ENCODE data around the gene MAN1B1.
"Not testable (repeated sequence)": the region's sequence is repeated elsewhere in the genome, so short reads cannot be mapped to it uniquely, and the experiment has no call there.

MAN1B1 gene

DNA sequence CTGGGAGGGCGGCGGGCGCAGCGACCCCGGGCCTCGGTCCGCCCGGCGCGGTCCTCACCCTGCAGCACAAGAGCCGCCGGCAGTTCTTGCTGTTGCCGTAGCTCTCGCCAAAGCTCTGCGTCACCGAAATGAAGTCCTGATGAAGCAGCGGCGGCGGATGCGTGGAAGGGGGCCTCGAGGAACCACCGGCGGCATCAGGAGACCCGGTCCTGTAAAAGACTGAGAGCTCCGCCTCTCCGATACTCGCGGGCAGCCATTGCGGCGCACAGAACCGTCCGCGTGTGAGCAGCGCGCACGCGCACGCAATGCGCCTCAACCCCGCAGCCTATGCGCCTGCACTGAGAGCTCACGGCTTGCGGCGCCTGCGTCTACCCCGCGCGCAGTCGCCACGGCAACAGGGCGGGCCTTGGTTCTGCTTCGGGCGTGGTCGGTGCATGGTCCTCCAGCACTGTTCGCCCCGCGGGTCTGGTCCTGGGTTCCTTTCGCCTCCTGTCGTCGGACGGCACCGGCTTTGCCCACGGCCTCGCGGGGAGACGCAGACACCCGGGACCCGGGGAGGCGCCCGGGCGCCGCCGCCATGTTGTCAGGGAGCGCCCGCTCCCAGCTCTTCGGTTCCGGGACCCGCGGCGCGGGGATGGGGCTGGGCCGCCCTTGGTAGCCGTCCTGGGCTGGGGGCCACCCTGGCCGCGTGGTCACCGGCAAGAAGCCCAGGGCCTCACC is 42.8 kb downstream of the MAN1B1 start:
- DNase-seq = peak; percentile 87

DNA sequence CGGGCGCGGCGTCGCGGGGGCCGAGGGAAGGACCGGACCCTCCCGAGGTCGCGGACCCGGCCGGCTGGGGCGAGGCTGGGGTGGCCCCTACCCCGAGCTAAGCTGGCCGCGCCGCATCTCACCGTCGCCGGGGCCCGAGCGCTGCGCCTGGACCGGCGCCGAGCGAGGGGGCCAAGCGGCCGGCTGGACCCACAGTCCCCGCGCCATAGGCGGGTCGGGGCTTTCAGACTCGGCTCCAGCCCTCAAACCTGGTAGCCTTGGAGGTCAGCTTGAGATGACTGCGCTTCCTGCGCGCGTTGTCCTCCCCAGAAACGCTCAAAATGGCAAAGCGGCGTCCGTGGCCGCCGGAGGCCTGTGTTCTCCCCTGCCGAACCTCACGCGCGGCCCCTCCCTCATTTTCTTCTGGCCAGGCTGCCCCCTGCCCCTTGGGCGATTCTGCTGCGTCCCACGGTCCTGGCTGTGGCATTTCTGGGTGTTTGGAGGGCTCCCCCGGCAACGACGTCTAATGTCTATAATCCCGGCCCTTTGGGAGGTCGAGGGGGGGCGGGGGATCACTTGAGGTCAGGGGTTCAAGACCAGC is 43.5 kb downstream of the MAN1B1 start:
- no peak for DNase-seq

DNA sequence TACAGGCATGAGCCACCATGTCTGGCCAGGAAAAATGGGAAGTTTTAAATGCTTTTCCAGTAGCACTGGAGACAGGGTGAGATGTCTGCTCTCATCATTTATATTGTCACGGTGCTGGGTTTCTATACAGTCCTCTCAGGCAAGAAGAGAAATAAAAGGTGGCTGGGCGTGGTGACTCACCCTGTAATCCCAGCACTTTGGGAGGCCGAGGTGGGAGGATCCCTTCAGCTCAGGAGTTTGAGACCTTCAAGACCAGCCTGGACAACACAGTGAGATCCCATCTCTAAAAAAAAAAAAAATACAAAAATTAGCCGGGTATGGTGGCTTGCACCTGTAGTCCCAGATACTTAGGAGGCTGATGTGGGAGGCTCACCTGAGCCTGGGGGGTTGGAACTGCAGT is 47.4 kb downstream of the MAN1B1 start:
- DNase-seq = no peak

DNA sequence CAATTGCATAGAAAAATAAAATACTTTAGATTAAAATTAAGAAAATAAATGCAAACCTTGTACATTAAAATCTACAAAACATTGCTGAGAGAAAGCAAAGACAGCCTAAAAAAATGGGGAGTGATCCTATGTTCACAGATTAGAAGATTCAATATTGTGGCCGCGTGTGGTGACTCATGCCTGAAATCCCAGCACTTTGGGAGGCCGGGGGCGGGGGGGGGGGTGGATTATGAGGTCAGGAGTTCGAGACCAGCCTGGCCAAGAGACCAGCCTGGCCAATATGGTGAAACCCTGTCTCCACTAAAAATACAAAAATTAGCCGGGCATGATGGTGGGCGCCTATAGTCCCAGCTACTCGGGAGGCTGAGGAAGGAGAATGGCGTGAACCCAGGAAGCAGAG is 48.4 kb downstream of the MAN1B1 start:
- DNase-seq = not testable (repeated sequence)

DNA sequence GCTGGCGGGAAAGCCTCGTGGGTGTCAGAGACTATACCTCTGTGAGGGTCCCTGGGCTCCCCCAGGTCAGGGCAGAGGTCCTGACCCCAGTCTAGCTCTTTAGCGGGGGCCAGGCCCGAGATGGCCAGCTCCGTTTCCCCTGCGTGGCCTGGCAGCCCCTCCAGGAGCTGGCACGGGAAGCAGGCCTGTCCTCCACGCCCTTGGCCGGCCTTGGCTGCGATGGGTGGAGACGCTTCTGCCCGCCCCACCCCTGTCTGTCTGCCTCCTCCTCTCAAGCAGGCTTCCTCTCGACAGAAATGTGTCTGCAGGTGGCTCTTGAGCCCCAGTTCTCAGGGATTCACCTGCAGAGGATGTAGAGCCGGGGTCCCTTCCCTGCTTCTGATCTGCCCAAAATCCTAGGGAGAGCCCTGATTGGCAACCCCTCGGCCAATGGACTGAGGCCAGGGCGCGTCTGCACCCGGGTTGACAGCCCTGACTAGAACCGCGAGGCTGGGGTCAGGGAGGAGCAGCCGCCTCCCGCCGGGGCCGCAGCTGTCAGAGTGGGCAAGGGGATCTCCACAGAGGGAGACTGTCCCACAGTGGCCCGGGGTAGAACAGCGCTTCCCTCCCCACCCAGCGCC is 49.6 kb downstream of the MAN1B1 start:
- DNase-seq = no peak

DNA sequence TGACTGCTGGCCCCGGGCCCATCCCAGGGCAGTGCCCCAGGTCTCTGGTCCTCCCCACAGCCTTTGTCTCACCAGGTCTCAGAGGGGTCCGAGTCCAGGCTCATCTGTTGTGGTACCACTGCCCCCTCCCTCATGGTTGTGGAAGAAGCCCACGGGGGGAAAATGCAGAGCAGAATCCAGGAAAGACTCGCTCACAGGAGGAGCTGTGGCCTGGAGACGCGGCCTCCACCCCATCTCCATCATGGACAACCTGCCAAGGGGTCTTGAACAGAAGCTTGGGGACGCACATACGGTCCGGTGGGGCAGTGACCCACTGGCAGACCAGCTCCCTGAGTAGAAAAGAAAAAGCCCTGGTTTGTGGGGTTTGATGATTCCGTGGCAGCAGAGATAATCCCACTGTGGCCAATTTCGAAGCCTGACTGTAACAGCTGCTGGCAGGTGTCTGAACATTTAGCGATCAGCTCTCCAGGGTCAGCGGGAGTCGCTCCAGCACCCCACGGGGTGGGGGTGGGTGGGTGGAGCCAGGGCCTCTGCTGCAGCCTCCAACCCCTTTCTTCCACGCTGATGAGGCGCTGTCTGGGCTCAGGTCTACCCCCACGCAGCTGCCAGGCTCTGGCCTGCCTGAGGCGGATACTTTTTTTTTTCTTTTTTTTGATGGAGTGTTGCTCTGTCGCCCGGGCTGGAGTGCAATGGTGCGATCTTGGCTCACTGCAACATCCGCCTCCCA is 50.3 kb downstream of the MAN1B1 start:
- no peak for DNase-seq

DNA sequence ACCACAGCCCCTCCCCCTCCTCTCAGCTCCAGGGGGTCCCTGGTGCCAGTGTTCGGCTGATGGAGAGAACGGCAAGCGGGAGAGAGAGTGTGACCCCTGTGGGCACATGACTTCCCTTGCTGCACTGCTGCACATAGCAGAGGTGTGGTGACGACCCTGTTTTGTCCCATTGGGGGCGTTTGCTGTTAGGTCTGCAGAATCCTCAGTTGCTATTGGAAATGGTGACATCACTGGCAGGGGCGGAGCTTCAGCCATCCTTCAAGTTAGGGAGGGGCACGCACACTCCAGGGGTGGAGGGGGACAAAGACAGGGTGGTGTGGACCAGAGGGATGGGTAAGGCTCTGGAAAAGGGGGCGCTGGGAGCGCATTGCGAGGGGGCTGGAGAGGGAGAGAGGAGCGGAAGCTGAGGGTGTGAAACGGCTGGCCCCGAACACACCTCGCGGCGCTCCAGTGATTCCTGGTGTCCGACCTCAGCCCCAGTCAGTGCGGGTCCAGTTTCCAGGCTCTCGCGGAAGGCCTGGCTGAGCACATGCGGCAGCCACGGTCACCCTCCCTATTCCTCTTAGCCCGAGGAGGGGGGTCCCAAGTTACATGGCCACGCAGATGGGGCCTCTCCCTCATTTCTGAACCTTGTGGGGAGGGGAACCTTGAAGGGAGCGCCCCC is 51.4 kb downstream of the MAN1B1 start:
- no peak for DNase-seq

DNA sequence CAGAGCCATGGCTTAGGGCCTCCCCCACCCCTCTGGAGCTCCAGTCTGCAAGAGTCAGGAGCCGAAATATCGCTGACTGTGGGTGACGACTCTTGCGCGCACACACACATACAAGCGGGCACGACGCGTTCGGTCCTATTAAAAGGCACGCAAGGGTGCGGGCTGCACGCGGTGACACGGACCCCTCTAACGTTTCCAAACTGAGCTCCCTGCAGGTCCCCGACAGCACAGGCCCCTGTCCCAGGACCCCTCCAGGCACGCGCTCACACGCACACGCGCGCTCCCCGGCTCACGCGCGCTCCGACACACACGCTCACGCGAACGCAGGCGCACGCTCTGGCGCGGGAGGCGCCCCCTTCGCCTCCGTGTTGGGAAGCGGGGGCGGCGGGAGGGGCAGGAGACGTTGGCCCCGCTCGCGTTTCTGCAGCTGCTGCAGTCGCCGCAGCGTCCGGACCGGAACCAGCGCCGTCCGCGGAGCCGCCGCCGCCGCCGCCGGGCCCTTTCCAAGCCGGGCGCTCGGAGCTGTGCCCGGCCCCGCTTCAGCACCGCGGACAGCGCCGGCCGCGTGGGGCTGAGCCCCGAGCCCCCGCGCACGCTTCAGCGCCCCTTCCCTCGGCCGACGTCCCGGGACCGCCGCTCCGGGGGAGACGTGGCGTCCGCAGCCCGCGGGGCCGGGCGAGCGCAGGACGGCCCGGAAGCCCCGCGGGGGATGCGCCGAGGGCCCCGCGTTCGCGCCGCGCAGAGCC is 52.1 kb downstream of the MAN1B1 start, which contains the start of gene GRIN1:
Gene GRIN1, plus strand, starts transcription at position 433 of the 746 bp plus-strand sequence. CDS start 333 bp downstream, outside the sequence.
- DNase-seq = no peak

DNA sequence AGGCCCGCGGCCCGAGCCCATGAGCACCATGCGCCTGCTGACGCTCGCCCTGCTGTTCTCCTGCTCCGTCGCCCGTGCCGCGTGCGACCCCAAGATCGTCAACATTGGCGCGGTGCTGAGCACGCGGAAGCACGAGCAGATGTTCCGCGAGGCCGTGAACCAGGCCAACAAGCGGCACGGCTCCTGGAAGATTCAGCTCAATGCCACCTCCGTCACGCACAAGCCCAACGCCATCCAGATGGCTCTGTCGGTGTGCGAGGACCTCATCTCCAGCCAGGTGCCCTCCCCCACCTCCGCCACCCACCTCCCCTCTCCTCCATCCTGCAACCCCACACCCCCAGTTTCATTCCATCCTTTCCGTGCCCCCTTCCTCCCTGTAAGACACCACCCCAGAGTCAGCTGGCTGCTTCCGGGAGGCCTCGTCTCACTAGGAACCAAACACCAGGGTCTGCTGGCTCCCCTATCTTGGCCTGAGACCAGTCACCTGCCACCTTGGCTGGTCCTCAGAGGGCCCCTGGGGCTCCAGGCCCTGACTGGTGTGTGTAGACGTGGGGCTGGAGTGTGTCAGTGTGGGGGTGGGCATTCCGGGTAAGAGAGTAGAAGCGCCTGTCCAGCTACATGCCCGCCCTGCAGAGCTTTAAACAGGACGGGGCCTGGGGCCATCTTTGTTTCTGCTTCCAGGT is 52.8 kb downstream of the MAN1B1 start:
- no peak for DNase-seq

DNA sequence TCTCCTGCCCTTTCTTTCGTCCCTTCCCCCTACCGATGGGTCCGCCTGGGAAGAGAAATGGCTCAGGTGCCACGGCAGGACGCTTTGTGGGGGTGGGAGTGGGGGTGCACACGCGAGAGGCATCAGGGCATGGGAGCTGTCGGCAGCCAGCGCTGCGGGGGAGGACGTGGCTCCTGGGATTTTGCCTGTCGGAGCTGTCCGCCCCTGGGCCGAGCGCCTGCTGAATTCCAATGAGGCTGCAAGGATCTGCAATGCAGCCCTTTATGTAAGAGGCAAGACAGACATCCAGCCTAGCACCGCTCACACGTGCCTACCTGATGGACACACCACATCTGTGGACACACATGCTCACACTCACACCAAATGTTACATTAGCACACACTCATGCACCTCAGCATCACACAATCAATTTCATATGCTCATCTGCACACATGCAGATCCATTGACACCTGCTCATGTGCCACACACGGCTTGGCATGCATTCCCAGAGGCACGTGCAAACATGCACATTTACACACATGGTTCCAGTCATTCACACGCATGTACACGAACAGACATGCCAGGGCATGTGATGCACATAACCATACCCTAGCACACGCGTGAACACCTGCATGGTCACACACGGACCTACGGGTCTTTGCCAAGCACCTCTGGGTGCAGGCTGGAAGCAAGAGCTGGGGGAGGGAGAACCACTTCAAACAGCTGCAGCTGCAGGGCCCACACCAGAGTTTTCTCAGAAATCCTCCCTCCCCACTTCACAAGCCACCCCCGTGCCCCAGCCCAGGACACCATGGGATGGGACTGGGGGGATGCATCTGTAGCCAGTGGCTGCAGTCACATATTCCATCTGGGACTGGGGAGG is 53.6 kb downstream of the MAN1B1 start:
- no peak for DNase-seq

DNA sequence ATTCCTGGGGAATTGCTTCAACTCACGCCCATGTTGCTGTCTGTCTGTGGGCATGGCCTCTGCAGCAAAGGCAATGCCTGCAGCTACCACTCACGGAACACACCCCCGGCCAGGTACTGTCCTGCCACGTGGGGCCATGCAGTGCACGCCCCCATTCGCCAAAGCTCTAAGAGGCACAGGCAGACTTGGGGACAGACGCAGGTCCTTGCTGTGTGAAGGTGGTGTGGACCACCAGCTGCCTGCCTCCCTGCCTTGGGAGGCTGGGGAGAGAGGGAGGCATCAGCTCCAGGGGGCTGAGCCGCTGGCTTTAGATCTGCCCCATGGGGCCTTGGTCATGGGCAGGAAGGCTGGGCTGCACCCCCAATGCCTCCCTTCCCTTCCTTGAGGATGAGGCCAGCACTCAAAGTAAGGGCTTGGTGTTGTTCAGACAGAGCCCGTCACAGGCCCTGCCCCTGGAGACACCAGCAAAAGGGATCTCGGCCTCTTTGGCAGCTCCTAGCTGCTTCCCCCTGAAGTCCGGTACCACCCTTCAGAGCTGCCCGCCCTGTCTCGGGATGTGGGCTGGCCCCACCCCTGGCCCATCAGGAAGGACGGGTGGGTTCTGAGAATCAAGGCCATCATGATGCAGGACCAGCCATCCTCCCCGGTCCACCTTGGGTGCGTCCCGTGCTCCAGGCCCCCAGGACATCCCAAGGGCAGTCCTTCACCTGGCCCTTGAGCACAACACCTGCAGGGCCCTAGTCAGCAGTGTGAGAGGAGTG is 54.4 kb downstream of the MAN1B1 start:
- no peak for DNase-seq

DNA sequence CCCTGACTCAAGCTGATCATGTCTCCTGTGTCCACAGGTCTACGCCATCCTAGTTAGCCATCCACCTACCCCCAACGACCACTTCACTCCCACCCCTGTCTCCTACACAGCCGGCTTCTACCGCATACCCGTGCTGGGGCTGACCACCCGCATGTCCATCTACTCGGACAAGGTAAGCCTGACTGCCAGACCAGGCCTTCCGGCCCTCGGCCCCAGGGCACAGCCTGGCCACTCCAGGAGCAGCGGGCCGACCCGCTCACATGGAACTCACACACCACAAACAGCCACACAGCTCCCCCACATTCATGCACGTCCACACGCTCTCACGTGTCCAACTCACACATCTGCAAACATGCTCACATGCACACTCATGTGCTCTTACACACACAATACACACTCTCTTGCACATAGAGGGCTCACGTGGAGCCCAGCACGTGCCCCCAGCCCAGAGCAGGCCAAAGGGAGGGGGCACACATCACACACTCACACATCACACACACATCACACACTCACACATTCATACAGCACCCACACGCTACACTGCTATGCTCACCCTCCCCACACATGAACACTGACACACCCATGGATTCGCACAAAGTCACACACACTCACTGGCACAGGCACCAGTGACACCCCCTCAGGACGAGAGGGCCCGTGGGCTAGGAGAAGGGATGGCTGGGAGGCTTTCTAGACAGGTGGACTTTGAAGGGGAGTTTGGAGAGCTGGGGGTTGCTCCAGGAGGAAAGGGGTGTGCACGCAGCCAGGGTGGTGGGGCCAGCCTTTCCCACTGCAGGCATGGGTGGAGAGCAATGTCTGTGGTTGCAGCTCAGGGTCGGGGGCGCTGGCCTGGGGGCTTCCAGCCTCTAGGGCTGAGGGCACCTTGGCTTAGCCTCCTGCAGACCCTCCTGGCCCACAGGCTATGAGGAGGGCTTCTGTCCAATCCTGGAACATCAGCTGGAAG is 55.5 kb downstream of the MAN1B1 start:
- no peak for DNase-seq

DNA sequence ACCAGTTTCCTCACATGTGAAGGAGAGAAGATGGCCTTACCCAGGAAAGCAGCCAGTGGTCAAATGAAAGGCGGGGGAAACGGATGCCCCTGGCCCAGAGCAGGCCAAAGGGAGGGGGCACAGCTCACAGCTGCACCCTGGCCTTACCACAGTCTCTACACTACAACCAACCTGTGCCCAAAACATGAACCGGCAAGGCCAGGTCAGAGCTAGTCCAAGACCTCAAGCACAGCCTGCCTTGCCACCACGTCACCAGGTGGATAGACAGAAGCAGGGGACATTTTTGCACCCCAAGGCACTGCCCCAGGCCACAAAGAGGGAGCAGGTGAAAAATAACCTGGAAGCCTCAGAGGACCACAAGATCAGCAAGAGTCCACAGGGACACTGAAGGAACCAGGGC is 56.7 kb downstream of the MAN1B1 start:
- no peak for DNase-seq

DNA sequence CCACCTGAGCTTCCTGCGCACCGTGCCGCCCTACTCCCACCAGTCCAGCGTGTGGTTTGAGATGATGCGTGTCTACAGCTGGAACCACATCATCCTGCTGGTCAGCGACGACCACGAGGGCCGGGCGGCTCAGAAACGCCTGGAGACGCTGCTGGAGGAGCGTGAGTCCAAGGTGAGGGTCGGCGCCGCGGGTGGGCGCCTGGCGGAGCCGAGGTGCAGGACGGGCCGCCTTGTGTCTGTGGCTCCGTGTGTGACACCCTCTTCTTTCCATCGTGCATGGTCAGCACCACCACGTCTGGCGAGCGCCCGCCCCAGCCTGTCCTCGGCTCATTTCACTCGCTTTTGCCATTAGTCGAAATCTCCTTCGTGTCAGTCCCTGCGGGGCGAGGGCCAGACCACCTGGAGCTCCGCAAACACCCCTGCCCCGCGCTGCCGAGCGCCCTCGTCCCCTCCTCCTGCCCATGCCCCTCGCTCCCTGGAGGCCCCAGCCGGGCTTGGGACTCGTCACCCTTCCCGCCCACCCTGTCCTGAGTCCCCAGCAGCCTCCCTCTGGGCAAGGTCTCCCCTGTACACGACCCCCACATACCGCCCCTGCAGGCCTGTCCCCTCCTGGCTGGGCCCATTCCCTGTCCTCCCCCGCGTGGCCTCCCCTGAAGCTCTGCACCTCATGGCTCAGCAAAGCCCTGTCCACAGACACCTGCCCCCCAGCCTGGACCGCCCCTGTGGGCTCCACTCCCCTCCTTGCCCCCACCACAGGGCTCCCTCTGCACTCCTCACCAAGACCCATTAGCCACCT is 59.1 kb downstream of the MAN1B1 start:
- no peak for DNase-seq

DNA sequence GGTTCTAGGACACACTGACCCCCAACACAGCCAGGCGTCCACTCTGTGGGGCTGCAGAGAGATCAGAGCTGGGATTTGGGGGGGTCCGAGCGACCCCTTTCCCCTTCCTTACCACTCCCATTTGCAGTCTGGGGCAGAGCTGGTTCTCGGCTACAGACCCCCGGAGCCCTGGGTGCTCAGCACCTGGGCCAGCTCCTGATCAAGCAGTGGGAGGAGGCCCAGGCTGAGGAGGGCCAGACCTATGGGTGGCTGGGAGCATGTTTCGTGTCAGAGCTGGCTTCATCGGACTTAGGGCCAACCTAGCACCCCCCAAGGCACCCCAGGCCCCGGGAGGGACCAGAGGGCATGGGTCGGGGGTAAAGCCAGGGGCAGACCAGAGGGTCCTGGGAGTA is 59.7 kb downstream of the MAN1B1 start:
- DNase-seq = no peak

DNA sequence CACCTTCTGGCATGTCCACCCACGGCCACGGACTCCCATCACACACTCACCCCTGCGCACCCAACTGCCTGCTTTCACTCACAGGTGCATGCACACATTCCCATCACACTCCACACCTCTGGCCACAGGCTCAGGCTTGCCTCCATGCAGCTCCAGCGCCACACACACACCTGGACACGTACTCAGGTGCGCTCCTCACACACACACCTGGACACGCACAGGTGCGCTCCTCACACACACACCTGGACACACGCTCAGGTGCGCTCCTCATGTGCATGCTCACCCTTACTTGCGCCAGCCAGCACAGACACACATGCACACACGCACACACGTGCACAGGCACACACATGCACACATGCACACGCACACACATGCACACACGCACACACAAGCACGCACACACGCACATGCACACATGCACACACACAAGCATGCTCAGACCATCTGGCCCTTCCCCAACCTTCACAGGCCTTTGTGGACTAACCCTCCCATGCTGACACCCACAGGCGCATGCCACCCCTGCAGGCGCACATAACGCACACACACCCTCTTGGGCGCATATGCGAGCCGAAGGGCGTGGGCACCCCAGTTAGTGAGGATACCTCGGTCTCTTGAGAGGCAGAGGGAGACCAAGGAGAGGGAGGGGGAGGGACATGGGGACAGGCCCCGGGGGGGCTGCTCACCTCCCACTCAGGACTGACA is 60.5 kb downstream of the MAN1B1 start:
- no peak for DNase-seq

DNA sequence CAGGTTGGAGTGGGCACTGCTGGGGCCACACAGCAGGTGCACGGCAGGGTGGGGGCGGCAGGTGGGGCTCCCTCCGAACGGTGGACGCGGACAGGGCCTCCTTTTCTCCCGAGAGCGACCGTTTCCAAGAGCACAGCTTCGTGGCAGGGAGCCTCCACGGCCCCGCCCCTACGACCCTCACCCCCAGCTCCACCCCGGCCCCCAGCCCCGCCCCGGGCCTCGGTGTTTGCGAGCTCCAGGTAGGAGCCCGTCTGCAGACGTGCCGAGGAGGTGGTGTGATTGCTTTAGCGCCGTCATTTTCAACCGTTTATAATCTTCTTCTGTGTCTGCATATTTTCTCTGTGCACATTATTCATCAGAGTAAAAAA is 61.0 kb downstream of the MAN1B1 start:
- DNase-seq = no peak

Measured in midbrain (tissue), 1 donor.